ENCODE measurements around the gene MIOS. TPM values are rescaled to one million over a fixed set of nuclear protein-coding genes. Genes with fewer than 3 reads are reported as not detected.

MIOS gene
- total RNA-seq, 6 donors from 2014 or later, result 14.0 to 47.6 (median 27.7) TPM

GRCh38 chr7:7612519-7612918 lies 45.8 kb downstream of the MIOS start:
- no peak for DNase-seq
- H3K4me3 ChIP-seq, result no peak overlapping the region
- H3K27me3 ChIP-seq, result no peaks in the 10 kb centered on the region
- H3K27ac ChIP-seq, result no peak overlapping the region
- no peak for ATAC-seq (ENCODE audit: low FRiP score in 2 of 2)
- WGBS, 2 donors, result 95 to 100% methylated on average over 1 of the region's 1 CpG
- H3K36me3 ChIP-seq, result peaks cover 0 to 16% (median 0%) of the 10 kb centered on the region in 4 donors
- TF ChIP-seq EP300 (IDR thresholded peaks at IDR 0.05), result no peak
- no peak for TF ChIP-seq POLR2A (IDR thresholded peaks at IDR 0.05)
- no peak for TF ChIP-seq CTCF (IDR thresholded peaks at IDR 0.05)
- TF ChIP-seq POLR2AphosphoS5 (IDR thresholded peaks at IDR 0.05), result no peak
- no peaks in the 10 kb centered on the region for H3K4me1 ChIP-seq
- H3K9me3 ChIP-seq, result no peaks in the 10 kb centered on the region

GRCh38 chr7:7613210-7613609 lies 46.5 kb downstream of the MIOS start:
- peaks cover 0 to 9% (median 0%) of the 10 kb centered on the region in 4 donors for H3K36me3 ChIP-seq
- H3K27ac ChIP-seq, result no peak overlapping the region
- WGBS, 2 donors, result 90 to 96% methylated on average over 1 of the region's 1 CpG
- no peak for ATAC-seq (ENCODE audit: low FRiP score in 2 of 2)
- H3K27me3 ChIP-seq, result no peaks in the 10 kb centered on the region
- H3K4me3 ChIP-seq, result no peak overlapping the region
- TF ChIP-seq POLR2AphosphoS5 (IDR thresholded peaks at IDR 0.05), result no peak
- TF ChIP-seq POLR2A (IDR thresholded peaks at IDR 0.05), result no peak
- no peak for TF ChIP-seq CTCF (IDR thresholded peaks at IDR 0.05)
- no peak for TF ChIP-seq EP300 (IDR thresholded peaks at IDR 0.05)
- no peaks in the 10 kb centered on the region for H3K4me1 ChIP-seq
- no peak for DNase-seq
- no peaks in the 10 kb centered on the region for H3K9me3 ChIP-seq

- H3K27ac ChIP-seq, result no peak overlapping the region
- 86 to 88% methylated on average over 4 of the region's 4 CpGs for WGBS, 2 donors
- H3K4me1 ChIP-seq, result no peaks in the 10 kb centered on the region
- DNase-seq, result no peak
- TF ChIP-seq EP300 (IDR thresholded peaks at IDR 0.05) (no peak), POLR2AphosphoS5 (IDR thresholded peaks at IDR 0.05) (no peak), CTCF (IDR thresholded peaks at IDR 0.05) (no peak), POLR2A (IDR thresholded peaks at IDR 0.05) (no peak)
- ATAC-seq (ENCODE audit: low FRiP score in 2 of 2), result no peak
- H3K9me3 ChIP-seq, result no peaks in the 10 kb centered on the region
- peaks cover 0 to 2% (median 0%) of the 10 kb centered on the region in 4 donors for H3K36me3 ChIP-seq
- H3K27me3 ChIP-seq, result no peaks in the 10 kb centered on the region
- H3K4me3 ChIP-seq, result no peak overlapping the region
These were observed 47.5 kb downstream of the MIOS start for GRCh38 chr7:7614018-7614741.

GRCh38 chr7:7617550-7617949 lies 50.9 kb downstream of the MIOS start:
- Histone ChIP-seq H3K4me1 (no peaks in the 10 kb centered on the region), H3K27ac (no peak overlapping the region), H3K27me3 (no peaks in the 10 kb centered on the region), H3K4me3 (no peak overlapping the region), H3K9me3 (no peaks in the 10 kb centered on the region), H3K36me3 (no peaks in the 10 kb centered on the region)
- 74 to 82% methylated on average over 3 of the region's 3 CpGs for WGBS, 2 donors
- no peak for DNase-seq
- TF ChIP-seq EP300 (IDR thresholded peaks at IDR 0.05), result no peak
- no peak for TF ChIP-seq CTCF (IDR thresholded peaks at IDR 0.05)
- no peak for TF ChIP-seq POLR2A (IDR thresholded peaks at IDR 0.05)
- no peak for TF ChIP-seq POLR2AphosphoS5 (IDR thresholded peaks at IDR 0.05)
- ATAC-seq (ENCODE audit: low FRiP score in 2 of 2), result no peak

- Histone ChIP-seq H3K27me3 (no peaks in the 10 kb centered on the region), H3K9me3 (no peaks in the 10 kb centered on the region), H3K36me3 (no peaks in the 10 kb centered on the region), H3K27ac (no peak overlapping the region), H3K4me3 (no peak overlapping the region), H3K4me1 (no peaks in the 10 kb centered on the region)
- WGBS, 2 donors, result 100% methylated on average over 1 of the region's 1 CpG
- DNase-seq (no peak), ATAC-seq (ENCODE audit: low FRiP score in 2 of 2) (no peak)
- no peak for TF ChIP-seq EP300 (IDR thresholded peaks at IDR 0.05)
- no peak for TF ChIP-seq POLR2A (IDR thresholded peaks at IDR 0.05)
- no peak for TF ChIP-seq POLR2AphosphoS5 (IDR thresholded peaks at IDR 0.05)
- no peak for TF ChIP-seq CTCF (IDR thresholded peaks at IDR 0.05)
These were observed 51.7 kb downstream of the MIOS start for GRCh38 chr7:7618410-7618809.

Measured in upper lobe of left lung (tissue), 6 donors.